GM23338 (cell line): ENCODE results near the gene CACNA1C. TPM values are rescaled to one million over a fixed set of nuclear protein-coding genes. Genes with fewer than 3 reads are reported as not detected.

ENCODE experiments used
- ATAC-seq: fragments of 200-7000 bp; cut with Tn5 transposase; 3 replicates; pipeline ENCODE4 v1.9.1; 2020
- DNase-seq: peaks from one replicate; pipeline ENCODE4 v3.0.0-alpha.2; 2015; ENCODE audit warnings: low spot score
- H2AFZ ChIP-seq: fragments of 200-600 bp; sonication (generic); 2 replicates; pipeline ENCODE4 v1.8.0; 2016; ENCODE audit warnings: antibody characterized with exemption, mild to moderate bottlenecking, moderate library complexity
- H3F3A ChIP-seq: fragments of 200-600 bp; sonication (generic); replicated peaks from 2 replicates; pipeline ENCODE4 v1.8.0; 2017; ENCODE audit warnings: antibody characterized with exemption, mixed run types, low read depth
- H3K27ac ChIP-seq: fragments of 200-600 bp; sonication (generic); 2 replicates; pipeline ENCODE4 v1.6.1; 2016; ENCODE audit warnings: low read depth
- H3K27me3 ChIP-seq: fragments of 200-600 bp; sonication (generic); 2 replicates; pipeline ENCODE4 v1.8.0; 2016; ENCODE audit warnings: mild to moderate bottlenecking, mixed run types, moderate library complexity; ENCODE audit not compliant: insufficient read depth
- H3K36me3 ChIP-seq: fragments of 200-600 bp; sonication (generic); 2 replicates; pipeline ENCODE4 v1.8.0; 2016; ENCODE audit warnings: mild to moderate bottlenecking; ENCODE audit not compliant: insufficient read depth
- H3K4me1 ChIP-seq: fragments of 200-600 bp; sonication (generic); 2 replicates; pipeline ENCODE4 v1.8.0; 2016; ENCODE audit warnings: mild to moderate bottlenecking, moderate library complexity; ENCODE audit not compliant: insufficient read depth
- H3K4me2 ChIP-seq: fragments of 200-600 bp; sonication (generic); 2 replicates; pipeline ENCODE4 v1.7.1; 2017; ENCODE audit warnings: mixed run types
- H3K4me3 ChIP-seq: fragments of 200-600 bp; sonication (generic); 2 replicates; pipeline ENCODE4 v1.6.1; 2016; ENCODE audit warnings: mixed run types
- H3K79me2 ChIP-seq: fragments of 200-600 bp; sonication (generic); replicated peaks from 2 replicates; pipeline ENCODE4 v1.8.0; 2017; ENCODE audit warnings: mild to moderate bottlenecking; ENCODE audit not compliant: insufficient read depth
- H3K9me2 ChIP-seq: fragments of 200-600 bp; sonication (generic); 2 replicates; pipeline ENCODE4 v1.8.0; 2017; ENCODE audit not compliant: insufficient read depth
- H4K20me1 ChIP-seq: fragments of 200-600 bp; sonication (generic); replicated peaks from 2 replicates; pipeline ENCODE4 v1.8.0; 2017; ENCODE audit warnings: mild to moderate bottlenecking; ENCODE audit not compliant: insufficient read depth
- H3K27ac Mint-ChIP-seq: 2 replicates; pipeline ENCODE4 v1.8.0; 2020; ENCODE audit warnings: inconsistent platforms, mild to moderate bottlenecking, moderate library complexity, mixed read lengths
- H3K27me3 Mint-ChIP-seq: 3 replicates; pipeline ENCODE4 v1.8.0; 2022; ENCODE audit warnings: low read depth, mild to moderate bottlenecking, moderate library complexity, mixed read lengths, inconsistent platforms; ENCODE audit not compliant: insufficient read depth, poor library complexity
- H3K36me3 Mint-ChIP-seq: 3 replicates; pipeline ENCODE4 v1.8.0; 2021; ENCODE audit warnings: low read depth, mild to moderate bottlenecking, inconsistent platforms, moderate library complexity, mixed read lengths
- H3K4me1 Mint-ChIP-seq: 3 replicates; pipeline ENCODE4 v1.8.0; 2020; ENCODE audit warnings: mild to moderate bottlenecking, inconsistent platforms, mixed read lengths
- H3K4me3 Mint-ChIP-seq: 3 replicates; pipeline ENCODE4 v1.8.0; 2021; ENCODE audit warnings: moderate library complexity, mild to moderate bottlenecking, inconsistent platforms, mixed read lengths
- H3K9me3 Mint-ChIP-seq: 3 replicates; pipeline ENCODE4 v1.8.0; 2020; ENCODE audit warnings: moderate library complexity, mild to moderate bottlenecking, inconsistent platforms, mixed read lengths
- CTCF ChIP-seq, 2 experiments: fragments of 200-600 bp in 1 of 2; sonication (generic) in 1 of 2; conservative IDR thresholded peaks; 2 replicates each; pipeline versions ENCODE4 v1.5.1 to v1.6.1; 2016 to 2017; ENCODE audit warnings: antibody characterized with exemption in 2 of 2, low read depth in 2 of 2, mild to moderate bottlenecking in 2 of 2, moderate library complexity in 1 of 2
- ETS1 ChIP-seq: IDR thresholded peaks from 2 replicates; pipeline ENCODE4 v1.6.1; 2016; ENCODE audit warnings: antibody characterized with exemption
- EZH2 ChIP-seq: fragments of 200-600 bp; sonication (generic); IDR thresholded peaks from one replicate; pipeline ENCODE4 v1.8.0; 2017; ENCODE audit warnings: antibody characterized with exemption, mild to moderate bottlenecking, low read depth; ENCODE audit not compliant: unreplicated experiment
- EZH2phosphoT487 ChIP-seq: fragments of 200-600 bp; sonication (generic); IDR thresholded peaks from one replicate; pipeline ENCODE4 v1.8.1; 2018; ENCODE audit warnings: antibody characterized with exemption; ENCODE audit not compliant: unreplicated experiment
- NANOG ChIP-seq: IDR thresholded peaks from 2 replicates; pipeline ENCODE4 v1.6.1; 2016; ENCODE audit warnings: antibody characterized with exemption, borderline replicate concordance
- REST ChIP-seq: IDR thresholded peaks from one replicate; pipeline ENCODE4 v1.6.1; 2018; ENCODE audit warnings: antibody characterized with exemption; ENCODE audit not compliant: unreplicated experiment
- ZNF114 ChIP-seq: fragments of 250-450 bp; sonication (Bioruptor Pico); IDR thresholded peaks from 2 replicates; pipeline ENCODE4 v1.5.0; 2020; ENCODE audit warnings: mild to moderate bottlenecking, moderate library complexity
- ZNF331 ChIP-seq: fragments of 250-450 bp; sonication (Bioruptor Pico); IDR thresholded peaks from 2 replicates; pipeline ENCODE4 v1.5.0; 2020; ENCODE audit warnings: low read depth, mild to moderate bottlenecking, moderate library complexity
- polyA plus RNA-seq: library from polyadenylated mRNA; unstranded; fragments of >200 nt; fragmentation: Nextera tagmentation; extraction: Ambion mirVana; gene quantifications from 2 replicates; pipeline ENCODE4 v1.2.1, GENCODE V29; 2016
- total RNA-seq: library from RNA; depleted of rRNA; stranded (reverse); fragments of >200 nt; shearing (Covaris generic); gene quantifications from 2 replicates; pipeline ENCODE4 v1.2.3, GENCODE V29; 2014

The CACNA1C gene
- total and polyA plus RNA-seq, 2 experiments from 2014 or later, result 0.78 to 2.1 TPM

GRCh38 chr12:2693980-2694610 is 641.3 kb downstream of the CACNA1C start (continued):
- TF ChIP-seq NANOG (no peak), CTCF (conservative IDR thresholded peaks at IDR 0.05; ENCODE audit: low read depth in 2 of 2) (no peak), EZH2phosphoT487 (no peak), ZNF114 (no peak), ZNF331 (CRISPR knock-in tag) (no peak), ETS1 (no peak)

GRCh38 chr12:2696136-2696535 is 643.3 kb downstream of the CACNA1C start:
- Mint-ChIP-seq H3K27ac (no peak overlapping the region), H3K36me3 (peaks cover 6% of the 10 kb centered on the region; the same call in 2 of the 3 replicates), H3K9me3 (peaks cover 25% of the 10 kb centered on the region), H3K4me3 (no peak overlapping the region; the same call in 2 of the 3 replicates), H3K27me3 (peaks cover 3% of the 10 kb centered on the region), H3K4me1 (peaks cover 20% of the 10 kb centered on the region)
- Histone ChIP-seq H3K4me2 (no peak overlapping the region), H3F3A (no peaks in the 10 kb centered on the region), H3K4me1 (peaks cover 13% of the 10 kb centered on the region), H3K27me3 (no peaks in the 10 kb centered on the region), H2AFZ (no peak overlapping the region), H3K9me2 (peaks cover 12% of the 10 kb centered on the region), H3K27ac (no peak overlapping the region), H3K4me3 (no peak overlapping the region), H3K36me3 (no peaks in the 10 kb centered on the region), H4K20me1 (no peaks in the 10 kb centered on the region), H3K79me2 (no peaks in the 10 kb centered on the region)
- TF ChIP-seq ETS1 (no peak), EZH2 (no peak), REST (no peak), NANOG (no peak)
- DNase-seq, result no peak
- ATAC-seq, result no peak
